ENCODE results near the gene PJA2.

Gene PJA2

GRCh38 chr5:109388407-109388806 lies 21.4 kb downstream of the PJA2 start:
- Histone ChIP-seq H3K36me3 (ENCODE audit: control insufficient read depth, insufficient read depth, low read length) (no peaks in the 10 kb centered on the region), H3K9me3 (ENCODE audit: control insufficient read depth, low read length) (no peaks in the 10 kb centered on the region), H3K4me1 (ENCODE audit: control insufficient read depth, insufficient read depth, low read length) (no peaks in the 10 kb centered on the region), H3K27me3 (ENCODE audit: control insufficient read depth, insufficient read depth, low read length, poor library complexity, severe bottlenecking) (no peaks in the 10 kb centered on the region), H3K4me3 (ENCODE audit: insufficient read depth, low read depth, low read length) (no peak overlapping the region), H3K27ac (ENCODE audit: insufficient read depth, low read depth, low read length, poor library complexity, severe bottlenecking) (no peak overlapping the region)
- WGBS, 2 experiments = 85 to 90% methylated on average over 2 of the region's 2 CpGs

DNA sequence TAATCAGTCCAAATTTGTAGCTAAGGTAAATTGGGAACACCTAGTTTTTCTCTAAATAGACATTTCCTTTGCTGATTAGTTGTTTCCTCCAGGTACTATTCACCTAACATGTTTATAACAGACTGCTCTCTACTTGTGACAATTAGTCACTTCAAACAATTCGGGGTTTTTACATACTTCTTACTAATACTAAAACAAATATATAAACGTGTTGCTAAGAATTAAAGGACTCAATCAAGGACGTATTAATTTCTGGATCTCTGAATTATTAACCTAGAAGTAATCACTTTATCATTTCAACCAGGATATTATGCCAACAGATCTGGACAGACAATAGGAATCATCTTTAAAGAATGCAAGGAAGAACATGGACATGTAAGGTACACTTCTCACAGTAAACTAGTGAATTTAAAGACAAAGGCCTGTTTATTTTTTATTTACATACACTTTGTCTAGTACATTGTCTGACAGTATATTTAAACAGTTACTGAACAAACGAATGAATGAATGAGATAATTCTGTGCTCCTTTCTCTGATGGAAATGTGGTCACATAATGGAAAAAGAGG lies 22.3 kb downstream of the PJA2 start:
- Histone ChIP-seq H3K9me3 (ENCODE audit: control insufficient read depth, low read length) (no peaks in the 10 kb centered on the region), H3K4me1 (ENCODE audit: control insufficient read depth, insufficient read depth, low read length) (no peaks in the 10 kb centered on the region), H3K27ac (ENCODE audit: insufficient read depth, low read depth, low read length, poor library complexity, severe bottlenecking) (no peak overlapping the region), H3K27me3 (ENCODE audit: control insufficient read depth, insufficient read depth, low read length, poor library complexity, severe bottlenecking) (no peaks in the 10 kb centered on the region), H3K36me3 (ENCODE audit: control insufficient read depth, insufficient read depth, low read length) (no peaks in the 10 kb centered on the region), H3K4me3 (ENCODE audit: insufficient read depth, low read depth, low read length) (no peak overlapping the region)
- 93 to 94% methylated on average over 1 to 4 of the region's 4 CpGs for WGBS, 2 experiments

DNA sequence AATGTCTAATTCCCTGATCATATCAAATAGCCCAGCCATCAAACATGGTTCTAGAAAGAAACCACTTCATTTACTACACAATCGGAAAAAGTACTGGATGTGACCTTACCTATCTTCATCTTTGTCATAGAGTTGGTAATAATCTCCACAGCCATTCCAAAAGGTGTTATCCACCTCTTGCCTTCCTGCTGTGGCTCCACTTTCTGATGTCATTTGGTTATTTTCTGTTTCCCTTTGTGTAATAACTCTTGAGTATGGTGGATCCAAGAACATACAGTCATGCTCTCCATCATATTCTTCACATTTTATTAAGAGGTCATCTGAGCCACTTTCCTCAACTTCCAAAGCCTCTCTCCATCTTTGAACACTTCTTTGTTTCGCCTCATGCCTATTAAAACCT lies 31.7 kb downstream of the PJA2 start:
- no peaks in the 10 kb centered on the region for H3K27me3 ChIP-seq (ENCODE audit: control insufficient read depth, insufficient read depth, low read length, poor library complexity, severe bottlenecking)
- H3K4me1 ChIP-seq (ENCODE audit: control insufficient read depth, insufficient read depth, low read length) = no peaks in the 10 kb centered on the region
- no peaks in the 10 kb centered on the region for H3K9me3 ChIP-seq (ENCODE audit: control insufficient read depth, low read length)
- 92 to 94% methylated on average over 2 of the region's 2 CpGs for WGBS, 2 experiments
- H3K27ac ChIP-seq (ENCODE audit: insufficient read depth, low read depth, low read length, poor library complexity, severe bottlenecking) = no peak overlapping the region
- H3K4me3 ChIP-seq (ENCODE audit: insufficient read depth, low read depth, low read length) = no peak overlapping the region
- H3K36me3 ChIP-seq (ENCODE audit: control insufficient read depth, insufficient read depth, low read length) = peaks cover 15% of the 10 kb centered on the region

DNA sequence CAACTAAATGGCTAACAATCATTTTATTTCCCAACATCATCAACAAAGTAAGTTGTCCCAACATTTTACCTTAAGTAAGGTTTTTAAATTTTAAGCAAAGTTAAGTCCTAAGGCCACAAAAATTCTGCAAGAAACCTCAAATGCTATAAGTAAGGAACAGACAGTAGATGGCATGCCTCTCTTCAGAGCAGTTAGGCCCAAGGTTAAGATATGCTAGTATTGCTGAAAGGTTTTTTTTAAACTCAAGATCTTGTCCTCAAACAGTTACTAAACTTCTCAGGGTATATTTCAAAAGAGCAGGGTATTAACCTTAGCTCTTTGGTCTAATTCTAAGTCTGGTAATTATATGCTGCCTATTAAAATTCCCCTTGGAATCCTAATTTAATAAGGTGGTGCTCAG lies 35.1 kb downstream of the PJA2 start:
- H3K27me3 ChIP-seq (ENCODE audit: control insufficient read depth, insufficient read depth, low read length, poor library complexity, severe bottlenecking) = no peaks in the 10 kb centered on the region
- no peaks in the 10 kb centered on the region for H3K9me3 ChIP-seq (ENCODE audit: control insufficient read depth, low read length)
- H3K36me3 ChIP-seq (ENCODE audit: control insufficient read depth, insufficient read depth, low read length) = peaks cover 12% of the 10 kb centered on the region
- no peak overlapping the region for H3K27ac ChIP-seq (ENCODE audit: insufficient read depth, low read depth, low read length, poor library complexity, severe bottlenecking)
- H3K4me1 ChIP-seq (ENCODE audit: control insufficient read depth, insufficient read depth, low read length) = no peaks in the 10 kb centered on the region
- no peak overlapping the region for H3K4me3 ChIP-seq (ENCODE audit: insufficient read depth, low read depth, low read length)

- Histone ChIP-seq H3K27ac (ENCODE audit: insufficient read depth, low read depth, low read length, poor library complexity, severe bottlenecking) (no peak overlapping the region), H3K27me3 (ENCODE audit: control insufficient read depth, insufficient read depth, low read length, poor library complexity, severe bottlenecking) (no peaks in the 10 kb centered on the region), H3K36me3 (ENCODE audit: control insufficient read depth, insufficient read depth, low read length) (peaks cover 14% of the 10 kb centered on the region), H3K9me3 (ENCODE audit: control insufficient read depth, low read length) (no peaks in the 10 kb centered on the region), H3K4me1 (ENCODE audit: control insufficient read depth, insufficient read depth, low read length) (no peaks in the 10 kb centered on the region), H3K4me3 (ENCODE audit: insufficient read depth, low read depth, low read length) (no peak overlapping the region)
Observed at GRCh38 chr5:109373932-109374331, 35.8 kb downstream of the PJA2 start.

GRCh38 chr5:109370343-109370742 lies 39.4 kb downstream of the PJA2 start:
- no peaks in the 10 kb centered on the region for H3K4me1 ChIP-seq (ENCODE audit: control insufficient read depth, insufficient read depth, low read length)
- no peaks in the 10 kb centered on the region for H3K27me3 ChIP-seq (ENCODE audit: control insufficient read depth, insufficient read depth, low read length, poor library complexity, severe bottlenecking)
- WGBS, 2 experiments = 92 to 95% methylated on average over 1 to 2 of the region's 2 CpGs
- no peak overlapping the region for H3K27ac ChIP-seq (ENCODE audit: insufficient read depth, low read depth, low read length, poor library complexity, severe bottlenecking)
- no peak overlapping the region for H3K4me3 ChIP-seq (ENCODE audit: insufficient read depth, low read depth, low read length)
- H3K9me3 ChIP-seq (ENCODE audit: control insufficient read depth, low read length) = no peaks in the 10 kb centered on the region
- H3K36me3 ChIP-seq (ENCODE audit: control insufficient read depth, insufficient read depth, low read length) = peaks cover 16% of the 10 kb centered on the region

DNA sequence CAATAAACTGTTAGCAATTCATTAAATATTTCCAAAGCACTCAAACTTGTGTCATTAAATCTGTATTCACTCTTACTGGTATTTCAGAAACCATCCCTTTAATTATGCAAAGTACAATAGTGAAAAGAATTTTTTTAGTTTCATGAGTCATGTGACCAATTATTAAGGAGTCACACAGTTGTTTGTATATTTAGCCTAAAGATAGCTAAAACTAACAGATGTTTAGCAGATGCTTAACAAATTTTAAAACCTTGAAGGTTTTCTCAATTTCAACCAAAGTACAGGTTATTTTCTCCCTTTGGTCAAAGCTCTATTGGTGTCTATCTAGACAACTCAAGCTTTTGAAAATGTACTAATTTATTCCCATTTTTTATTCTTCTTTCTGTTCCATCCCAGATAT lies 44.1 kb downstream of the PJA2 start:
- H3K4me1 ChIP-seq (ENCODE audit: control insufficient read depth, insufficient read depth, low read length) = no peaks in the 10 kb centered on the region
- H3K9me3 ChIP-seq (ENCODE audit: control insufficient read depth, low read length) = no peaks in the 10 kb centered on the region
- H3K27ac ChIP-seq (ENCODE audit: insufficient read depth, low read depth, low read length, poor library complexity, severe bottlenecking) = no peak overlapping the region
- no peak overlapping the region for H3K4me3 ChIP-seq (ENCODE audit: insufficient read depth, low read depth, low read length)
- no peaks in the 10 kb centered on the region for H3K27me3 ChIP-seq (ENCODE audit: control insufficient read depth, insufficient read depth, low read length, poor library complexity, severe bottlenecking)
- H3K36me3 ChIP-seq (ENCODE audit: control insufficient read depth, insufficient read depth, low read length) = peaks cover 31% of the 10 kb centered on the region

DNA sequence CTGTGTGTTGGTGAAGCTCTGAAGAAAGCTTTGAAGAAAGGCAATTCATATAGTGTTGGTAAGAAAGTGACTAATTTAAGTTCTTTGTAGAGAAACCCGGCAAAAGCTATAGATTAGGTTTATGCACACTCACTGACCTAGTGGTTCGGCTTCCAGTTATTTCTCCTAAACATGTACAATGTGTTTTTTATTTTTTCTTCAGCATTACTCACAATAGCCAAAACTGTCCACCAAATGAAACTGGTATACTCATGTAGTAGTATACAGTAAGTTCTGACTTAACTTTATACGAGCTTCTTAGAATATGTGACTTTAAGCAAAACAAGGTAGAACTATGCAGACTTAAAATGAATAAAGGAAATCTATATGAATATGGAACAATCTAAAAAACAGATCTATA lies 44.8 kb downstream of the PJA2 start:
- no peak overlapping the region for H3K27ac ChIP-seq (ENCODE audit: insufficient read depth, low read depth, low read length, poor library complexity, severe bottlenecking)
- H3K36me3 ChIP-seq (ENCODE audit: control insufficient read depth, insufficient read depth, low read length) = peaks cover 32% of the 10 kb centered on the region
- no peaks in the 10 kb centered on the region for H3K9me3 ChIP-seq (ENCODE audit: control insufficient read depth, low read length)
- WGBS, 2 experiments = 96% methylated on average over 2 to 3 of the region's 3 CpGs
- H3K4me1 ChIP-seq (ENCODE audit: control insufficient read depth, insufficient read depth, low read length) = no peaks in the 10 kb centered on the region
- no peaks in the 10 kb centered on the region for H3K27me3 ChIP-seq (ENCODE audit: control insufficient read depth, insufficient read depth, low read length, poor library complexity, severe bottlenecking)
- H3K4me3 ChIP-seq (ENCODE audit: insufficient read depth, low read depth, low read length) = no peak overlapping the region

DNA sequence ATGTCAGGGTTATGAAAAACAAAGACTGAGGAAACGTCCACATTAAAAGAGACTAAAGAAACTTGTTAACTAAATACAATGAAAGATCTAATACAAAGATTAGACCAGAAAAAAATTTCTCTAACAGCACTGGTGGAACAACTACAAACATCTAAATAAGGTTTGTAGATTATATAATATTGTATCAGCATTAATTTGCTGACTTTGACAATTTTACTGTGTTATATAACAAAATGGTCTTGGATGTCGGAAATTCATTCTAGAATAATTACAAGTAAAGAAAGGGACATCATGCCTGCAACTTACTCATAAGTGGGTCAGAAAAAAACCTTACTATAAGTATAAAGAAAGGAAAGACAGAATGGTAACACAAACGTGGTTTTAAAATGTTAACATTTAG lies 50.1 kb downstream of the PJA2 start:
- Histone ChIP-seq H3K36me3 (ENCODE audit: control insufficient read depth, insufficient read depth, low read length) (peaks cover 16% of the 10 kb centered on the region), H3K4me3 (ENCODE audit: insufficient read depth, low read depth, low read length) (no peak overlapping the region), H3K4me1 (ENCODE audit: control insufficient read depth, insufficient read depth, low read length) (no peaks in the 10 kb centered on the region), H3K27ac (ENCODE audit: insufficient read depth, low read depth, low read length, poor library complexity, severe bottlenecking) (no peak overlapping the region), H3K9me3 (ENCODE audit: control insufficient read depth, low read length) (no peaks in the 10 kb centered on the region), H3K27me3 (ENCODE audit: control insufficient read depth, insufficient read depth, low read length, poor library complexity, severe bottlenecking) (no peaks in the 10 kb centered on the region)
- 95% methylated on average over 3 of the region's 3 CpGs; no CpG with 5 or more reads in 1 of the 2 experiments for WGBS, 2 experiments

DNA sequence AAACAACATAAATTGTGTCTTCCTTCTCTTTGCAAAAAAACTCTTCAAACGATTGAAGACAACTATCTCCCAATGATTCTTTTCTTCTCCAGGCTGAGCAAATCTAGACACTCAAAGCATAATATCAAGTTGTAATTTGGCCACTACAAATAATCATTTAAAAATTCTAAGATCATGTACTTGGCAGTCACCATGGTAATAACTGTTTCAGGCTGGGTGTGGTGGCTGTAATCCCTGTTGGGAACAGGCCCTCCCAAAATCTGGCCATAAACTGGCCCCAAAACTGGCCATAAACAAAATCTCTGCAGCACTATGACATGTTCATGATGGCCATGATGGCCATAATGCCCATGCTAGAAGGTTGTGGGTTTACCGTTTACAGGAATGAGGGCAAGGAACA lies 52.0 kb downstream of the PJA2 start:
- Histone ChIP-seq H3K27ac (ENCODE audit: insufficient read depth, low read depth, low read length, poor library complexity, severe bottlenecking) (no peak overlapping the region), H3K4me1 (ENCODE audit: control insufficient read depth, insufficient read depth, low read length) (no peaks in the 10 kb centered on the region), H3K9me3 (ENCODE audit: control insufficient read depth, low read length) (no peaks in the 10 kb centered on the region), H3K27me3 (ENCODE audit: control insufficient read depth, insufficient read depth, low read length, poor library complexity, severe bottlenecking) (no peaks in the 10 kb centered on the region), H3K36me3 (ENCODE audit: control insufficient read depth, insufficient read depth, low read length) (peaks cover 16% of the 10 kb centered on the region), H3K4me3 (ENCODE audit: insufficient read depth, low read depth, low read length) (no peak overlapping the region)
- WGBS, 2 experiments = 93 to 96% methylated on average over 2 of the region's 2 CpGs

DNA sequence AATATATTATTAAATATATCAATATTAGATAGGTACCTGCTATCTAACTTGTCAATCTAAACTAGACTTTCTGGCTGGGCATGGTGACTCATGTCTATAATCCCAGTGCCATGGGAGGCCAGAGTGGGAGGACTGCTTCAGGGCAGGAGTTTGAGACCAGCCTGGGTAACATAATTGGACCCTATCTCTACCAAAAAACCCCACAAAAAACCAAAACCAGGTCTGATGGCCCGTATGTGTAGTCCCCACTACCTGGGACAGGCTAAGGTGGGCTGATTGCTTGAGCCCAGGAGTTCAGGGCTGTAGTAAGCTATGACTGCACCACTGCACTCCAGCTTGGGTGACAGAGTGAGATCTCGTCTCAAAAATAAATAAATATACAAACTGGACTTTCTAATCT lies 55.0 kb downstream of the PJA2 start:
- Histone ChIP-seq H3K9me3 (ENCODE audit: control insufficient read depth, low read length) (no peaks in the 10 kb centered on the region), H3K27ac (ENCODE audit: insufficient read depth, low read depth, low read length, poor library complexity, severe bottlenecking) (no peak overlapping the region), H3K27me3 (ENCODE audit: control insufficient read depth, insufficient read depth, low read length, poor library complexity, severe bottlenecking) (no peaks in the 10 kb centered on the region), H3K4me3 (ENCODE audit: insufficient read depth, low read depth, low read length) (no peak overlapping the region), H3K4me1 (ENCODE audit: control insufficient read depth, insufficient read depth, low read length) (no peaks in the 10 kb centered on the region), H3K36me3 (ENCODE audit: control insufficient read depth, insufficient read depth, low read length) (no peaks in the 10 kb centered on the region)
- 89 to 93% methylated on average over 2 of the region's 2 CpGs for WGBS, 2 experiments

Measured in ectodermal cell (in vitro differentiated cells).